Embryonic facial prominence (tissue), 1 donor: ENCODE measurements around the gene FRMD1.
"Not testable (repeated sequence)": the region's sequence is repeated elsewhere in the genome, so short reads cannot be mapped to it uniquely, and the experiment has no call there.

ENCODE experiments used
- DNase-seq: peaks from one replicate; pipeline ENCODE4 v3.0.0-alpha.2; 2016; ENCODE audit errors: extremely low spot score

Gene FRMD1

DNA sequence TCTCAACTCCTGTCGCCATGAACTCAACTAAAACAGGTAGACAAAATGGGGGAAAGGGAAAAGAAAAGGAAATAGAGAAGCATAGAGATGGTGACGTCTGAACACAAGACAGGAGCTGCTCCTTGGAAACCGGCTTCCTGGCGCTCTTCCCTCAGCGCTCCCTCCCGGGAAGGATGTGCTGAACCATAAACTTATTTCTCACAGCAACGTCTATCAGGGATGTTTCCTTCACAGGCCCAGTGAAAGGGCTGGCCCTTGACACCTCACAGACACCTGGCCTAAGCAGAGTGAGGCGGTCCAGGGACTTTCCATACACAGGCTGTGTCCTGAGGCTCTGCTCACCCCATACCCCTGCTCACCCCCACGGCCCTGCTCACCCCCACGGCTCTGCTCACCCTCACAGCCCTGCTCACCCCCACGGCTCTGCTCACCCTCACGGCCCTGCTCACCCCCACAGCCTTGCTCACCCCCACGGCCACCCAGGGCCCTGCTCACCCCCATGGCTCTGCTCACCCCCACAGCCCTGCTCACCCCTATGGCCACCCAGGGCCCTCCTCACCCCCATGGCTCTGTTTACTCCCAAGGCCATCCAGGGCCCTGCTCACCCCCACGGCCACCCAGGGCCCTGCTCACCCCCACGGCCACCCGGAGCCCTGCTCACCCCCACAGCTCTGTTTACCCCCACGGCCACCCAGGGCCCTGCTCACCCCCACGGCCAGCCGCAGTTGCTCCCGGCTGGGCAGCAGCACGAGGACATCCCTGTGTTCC lies 653 bp downstream of the FRMD1 start:
- no peak for DNase-seq

DNA sequence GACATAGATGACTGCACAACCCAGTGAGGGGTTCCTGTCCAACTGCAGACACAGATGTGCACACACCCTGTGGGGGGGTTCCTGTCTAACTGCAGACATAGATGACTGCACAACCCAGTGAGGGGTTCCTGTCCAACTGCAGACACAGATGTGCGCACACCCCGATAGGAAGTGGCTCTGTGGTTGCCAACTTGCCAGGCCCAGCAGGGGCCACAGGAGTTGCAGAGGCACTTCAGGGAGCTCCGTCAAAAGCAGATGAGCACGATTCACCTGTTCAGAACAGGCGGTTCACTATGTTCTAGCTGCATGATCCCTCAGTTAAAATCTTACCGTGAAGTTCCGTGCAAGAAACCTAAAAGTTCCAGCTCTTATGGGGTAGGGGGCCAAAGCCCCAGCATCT lies 1.6 kb downstream of the FRMD1 start:
- not testable (repeated sequence) for DNase-seq

DNA sequence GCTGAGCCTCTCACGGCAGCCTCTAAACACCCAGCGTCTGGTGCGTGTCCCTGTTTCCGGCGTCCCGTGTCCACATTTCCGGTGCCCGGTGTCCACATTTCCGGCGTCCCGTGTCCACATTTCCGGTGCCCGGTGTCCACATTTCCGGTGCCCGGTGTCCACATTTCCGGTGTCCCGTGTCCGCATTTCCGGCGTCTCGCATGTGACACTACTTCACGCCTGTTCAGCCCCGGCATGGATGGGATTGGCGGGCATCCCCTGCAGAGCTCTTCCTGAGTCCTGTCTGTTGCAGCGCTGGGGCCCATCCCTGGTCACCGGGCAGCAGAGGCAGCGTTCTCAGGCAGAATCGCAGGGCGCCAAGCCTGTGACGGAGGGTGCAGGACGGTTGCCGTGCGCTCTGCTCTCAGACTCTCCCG lies 3.2 kb downstream of the FRMD1 start:
- DNase-seq = no peak

DNA sequence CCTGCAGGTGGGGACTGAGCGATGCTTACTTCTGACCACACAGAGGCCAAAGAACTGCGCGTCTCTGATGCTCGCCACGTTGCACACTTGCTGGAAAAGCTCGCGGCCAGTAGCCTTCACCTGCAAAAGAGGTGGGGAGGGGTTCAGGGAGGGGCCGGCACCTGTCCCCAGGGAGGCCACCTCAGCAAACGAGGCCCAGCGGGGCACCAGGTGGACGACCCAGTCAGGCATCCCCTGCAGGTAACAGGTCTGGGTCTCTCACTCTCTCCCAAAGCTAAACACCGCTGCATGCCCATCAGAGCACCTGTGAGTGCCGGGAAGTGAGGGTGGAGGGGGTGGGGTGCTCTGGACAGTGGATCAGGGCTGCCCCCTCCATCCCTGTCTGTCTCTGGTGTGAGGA lies 3.8 kb downstream of the FRMD1 start:
- no peak for DNase-seq

DNA sequence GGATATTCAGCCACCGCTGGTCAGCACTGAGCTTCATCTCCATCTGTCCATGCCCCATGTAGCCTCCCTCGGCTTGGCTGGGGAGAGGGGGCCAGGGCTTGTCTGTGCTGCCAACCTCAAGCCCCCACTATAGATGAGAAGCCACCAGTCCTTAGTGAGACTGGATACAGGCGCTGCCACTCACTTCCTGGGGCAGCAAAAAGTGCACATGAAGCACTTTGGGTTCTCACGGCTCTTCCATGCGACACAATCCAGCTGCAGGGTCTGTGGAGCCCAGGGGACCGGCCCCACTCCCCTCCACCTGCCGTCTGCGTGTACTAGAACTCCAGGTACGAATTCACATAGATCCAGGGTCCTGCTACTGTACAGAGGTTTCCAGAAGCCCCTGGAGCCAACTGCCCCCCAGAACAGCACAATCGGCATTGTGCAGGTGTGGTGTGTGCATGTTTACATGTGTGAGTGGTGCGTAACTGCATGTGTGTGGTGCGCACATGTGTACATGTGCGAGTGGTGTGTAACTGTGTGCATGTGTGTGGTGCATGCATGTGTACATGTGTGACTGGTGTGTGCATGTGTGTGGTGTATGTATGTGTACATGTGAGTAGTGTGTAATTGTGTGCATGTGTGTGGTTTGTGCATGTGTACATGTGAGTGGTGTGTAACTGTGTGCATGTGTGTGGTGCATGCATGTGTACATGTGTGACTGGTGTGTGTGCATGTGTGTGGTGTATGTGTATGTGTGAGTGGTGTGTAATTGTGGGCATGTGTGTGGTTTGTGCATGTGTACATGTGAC lies 4.9 kb downstream of the FRMD1 start:
- no peak for DNase-seq

DNA sequence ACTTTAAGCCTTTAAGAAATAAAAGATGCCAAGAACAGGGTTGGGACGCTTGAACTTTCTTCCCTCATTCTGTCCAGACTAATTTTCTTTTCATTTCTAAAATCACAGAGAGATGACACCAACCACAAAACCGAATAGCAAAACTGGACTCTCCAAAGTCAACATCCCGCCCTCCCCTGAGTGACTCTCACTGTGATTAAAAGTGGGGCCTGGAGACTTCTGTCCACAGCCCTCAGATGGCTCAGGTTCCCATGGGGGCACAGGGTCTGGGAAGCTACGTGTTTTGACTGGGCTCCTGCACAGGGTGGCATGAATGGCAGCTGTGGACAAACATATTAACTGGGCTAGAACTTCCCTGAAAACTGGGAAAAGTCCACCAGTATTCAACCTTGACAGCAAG lies 6.3 kb downstream of the FRMD1 start:
- no peak for DNase-seq

DNA sequence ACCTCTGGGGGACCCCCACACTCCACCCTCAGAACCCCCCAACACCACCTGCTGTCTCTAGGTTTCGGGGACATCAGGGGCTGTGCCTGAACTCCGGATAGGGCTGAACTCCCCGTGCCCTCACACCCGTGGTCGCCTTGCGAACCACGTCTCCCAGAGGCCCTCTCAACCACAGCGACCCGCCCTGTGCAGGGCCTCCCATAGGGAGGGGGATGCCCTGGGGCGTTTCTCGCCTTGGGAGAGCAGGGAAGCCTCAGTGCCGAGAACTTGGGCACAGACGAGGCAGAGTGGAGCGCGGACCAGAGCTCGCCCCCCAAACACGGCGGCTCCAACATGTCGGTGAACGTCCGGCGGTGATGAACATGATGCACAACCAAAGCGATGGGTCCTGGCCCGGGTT lies 6.8 kb downstream of the FRMD1 start:
- DNase-seq = no peak

DNA sequence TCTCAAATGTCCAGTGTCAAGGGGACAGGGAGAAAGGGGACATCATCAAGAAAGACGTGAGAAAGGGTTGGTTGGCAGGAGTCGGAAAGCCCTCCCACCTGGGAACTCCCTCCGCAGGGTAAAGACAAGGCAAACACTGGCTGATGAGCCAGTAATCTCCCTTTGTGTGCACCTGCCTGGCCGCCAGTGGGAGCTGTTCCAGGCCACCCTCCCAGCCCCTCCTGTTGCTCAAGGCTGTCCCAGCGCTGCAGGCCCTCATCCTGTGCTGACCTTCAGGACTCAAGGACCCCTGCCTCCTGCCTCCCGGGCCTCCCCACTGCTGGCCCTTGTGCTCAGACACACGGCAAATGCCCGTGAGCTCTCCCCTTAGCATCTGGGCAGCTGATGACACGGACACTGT lies 7.4 kb downstream of the FRMD1 start:
- DNase-seq = no peak

- no peak for DNase-seq
Measured at GRCh38 chr6:168070804-168071203, 8.2 kb downstream of the FRMD1 start.

- DNase-seq = no peak
Measured at GRCh38 chr6:168067081-168067759, 11.8 kb downstream of the FRMD1 start.

DNA sequence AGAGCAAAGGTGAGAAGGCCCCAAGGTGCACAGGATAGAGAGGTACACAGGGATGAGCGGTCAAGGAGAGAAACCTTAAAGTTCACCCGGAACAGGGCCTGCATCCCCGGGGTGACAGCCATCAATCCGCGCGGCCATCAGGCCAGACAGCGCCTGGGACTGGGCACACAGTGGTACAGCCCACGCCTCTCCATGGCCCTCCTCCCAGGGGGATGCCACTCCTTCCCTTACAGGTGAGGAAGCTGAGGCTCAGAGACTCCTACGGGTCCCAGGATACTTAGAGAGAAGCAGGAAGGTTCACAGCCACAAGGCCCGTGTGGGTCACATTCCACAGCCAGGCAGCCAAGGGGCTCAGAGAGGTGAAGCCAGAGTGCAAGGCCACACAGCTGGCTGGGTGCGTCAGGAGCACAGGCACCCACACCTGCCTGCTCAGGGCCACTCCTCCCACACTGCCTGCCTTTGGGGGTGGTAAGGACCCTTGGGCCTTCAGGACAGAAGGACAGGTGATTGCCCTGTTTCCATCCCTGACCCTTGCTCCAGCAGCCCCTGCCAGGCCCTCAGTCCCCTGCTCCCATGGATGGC lies 14.7 kb downstream of the FRMD1 start:
- DNase-seq = no peak

- no peak for DNase-seq
Measured at GRCh38 chr6:168063431-168063830, 15.6 kb downstream of the FRMD1 start.

GRCh38 chr6:168062346-168063289 lies 16.4 kb downstream of the FRMD1 start:
- DNase-seq = no peak

DNA sequence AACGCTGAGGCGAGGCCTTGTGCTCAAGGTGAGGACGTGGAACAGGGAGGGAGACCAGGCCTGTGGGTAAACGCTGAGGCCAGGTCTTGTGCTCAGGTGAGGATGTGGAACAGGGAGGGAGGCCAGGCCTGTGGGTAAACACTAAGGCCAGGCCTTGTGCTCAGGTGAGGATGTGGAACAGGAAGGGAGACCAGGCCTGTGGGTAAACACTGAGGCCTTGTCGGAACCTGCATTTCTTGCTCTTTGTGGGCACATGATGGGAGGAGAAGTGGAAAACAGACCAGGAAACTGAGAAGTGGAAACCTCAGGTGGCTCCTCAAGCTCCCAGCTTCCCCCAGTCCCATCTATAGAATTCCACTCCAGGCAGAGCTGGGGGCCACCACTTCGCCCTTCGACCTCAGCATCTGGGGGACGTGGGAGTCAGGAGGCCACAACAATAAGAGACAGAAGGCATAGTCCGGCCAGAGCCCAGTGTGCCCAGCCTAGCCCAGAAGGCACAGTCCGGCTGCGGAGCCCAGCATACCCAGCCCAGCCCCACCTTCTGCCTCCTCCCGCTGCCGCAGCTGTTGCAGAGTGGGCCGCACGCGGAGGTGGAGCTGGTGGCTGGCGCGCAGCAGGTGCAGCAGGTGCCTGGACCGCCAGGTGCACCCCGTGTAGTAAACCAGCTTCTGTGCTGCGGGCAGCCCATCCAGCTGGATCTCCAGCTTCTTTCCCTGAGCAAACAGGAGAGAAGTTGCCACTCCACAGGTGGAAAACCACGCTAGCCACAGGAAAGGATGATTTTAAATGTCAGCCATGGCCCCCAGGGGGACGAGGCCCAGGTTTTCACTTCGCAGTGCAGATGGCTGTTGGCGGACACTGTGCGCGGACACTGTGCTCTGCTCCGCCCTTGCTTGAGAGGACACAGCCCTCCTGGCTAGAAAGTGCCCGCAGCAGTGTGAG lies 17.5 kb downstream of the FRMD1 start:
- DNase-seq = no peak

- DNase-seq = no peak
Measured at GRCh38 chr6:168060521-168060931, 18.5 kb downstream of the FRMD1 start.

DNA sequence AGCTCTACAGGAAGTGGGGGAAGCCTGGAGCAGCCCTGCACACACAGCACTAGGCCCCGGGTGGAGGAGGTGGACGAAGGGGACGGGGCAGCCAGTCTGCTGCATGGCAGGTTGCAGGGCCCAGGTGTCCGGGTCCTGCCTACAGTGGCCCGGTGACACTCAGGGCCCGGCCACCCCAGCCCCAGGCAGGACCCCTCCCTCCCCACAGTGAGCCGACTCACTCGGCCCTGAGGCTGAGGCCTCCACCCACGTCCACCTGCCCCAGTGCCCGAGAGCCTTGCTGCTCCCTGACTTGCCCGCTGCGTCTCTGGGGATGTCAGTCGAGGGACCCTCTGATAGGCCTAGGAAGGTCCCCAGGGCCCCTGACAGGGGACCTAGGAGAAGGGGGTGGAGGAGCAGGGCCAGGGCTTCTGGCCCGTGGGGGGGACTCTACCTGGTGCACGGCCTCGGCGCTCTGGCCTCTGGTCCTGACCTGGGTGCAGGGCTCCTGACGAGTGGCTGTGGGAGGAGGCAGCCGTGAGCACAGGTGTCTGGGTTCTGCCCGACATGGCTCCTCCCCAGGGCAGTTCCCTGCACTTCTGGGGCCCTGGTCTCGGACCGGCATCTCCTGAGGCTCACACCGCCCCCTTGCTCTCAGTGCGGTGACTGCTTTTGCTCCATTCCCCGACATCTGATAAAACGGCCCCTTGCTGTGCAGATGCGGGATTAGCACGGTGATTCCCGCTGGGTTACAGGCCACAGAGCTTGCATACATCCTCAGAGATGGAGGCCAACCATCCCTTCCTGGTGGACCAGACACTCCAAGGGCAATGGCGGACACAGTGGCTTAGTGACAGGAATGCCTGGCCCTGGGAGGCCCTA lies 20.1 kb downstream of the FRMD1 start:
- DNase-seq = no peak

GRCh38 chr6:168057836-168058235 lies 21.2 kb downstream of the FRMD1 start:
- no peak for DNase-seq

GRCh38 chr6:168056892-168057527 lies 22.0 kb downstream of the FRMD1 start:
- DNase-seq = no peak
